GM18511 (cell line): ENCODE measurements around the gene WWOX.

Experiments
- ATAC-seq: cut with Tn5 transposase; IDR thresholded peaks from one replicate; pipeline ENCODE4 v1.9.1; 2021; ENCODE audit warnings: mild to moderate bottlenecking, moderate library complexity; ENCODE audit not compliant: unreplicated experiment

The WWOX gene

GRCh38 chr16:78773291-78773702, 673.8 kb downstream of the WWOX start:
- ATAC-seq: no peak

GRCh38 chr16:78773706-78774105, 674.3 kb downstream of the WWOX start:
- no peak for ATAC-seq

DNA sequence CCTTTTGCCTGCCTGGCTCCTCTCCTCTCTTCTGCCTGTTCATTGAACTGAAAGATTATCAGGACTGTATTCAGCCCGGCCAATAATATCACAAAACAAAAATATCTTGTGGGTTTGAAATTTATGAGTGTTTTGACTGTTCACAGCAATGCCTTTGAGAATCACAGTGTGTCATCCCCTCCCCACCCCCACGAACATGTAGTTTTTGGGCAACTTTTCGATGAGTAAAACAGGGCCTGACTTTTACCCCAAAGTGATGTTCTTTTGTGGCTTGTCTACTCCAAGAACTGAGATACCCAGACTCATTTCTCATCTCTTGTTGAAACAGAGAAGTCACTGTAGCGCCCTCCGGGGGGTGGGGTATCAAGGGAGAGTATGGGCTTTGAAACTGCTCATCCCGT, 675.7 kb downstream of the WWOX start:
- no peak for ATAC-seq

GRCh38 chr16:78778101-78779004, 678.9 kb downstream of the WWOX start:
- ATAC-seq: peak; percentile 84

GRCh38 chr16:78780808-78781207, 681.4 kb downstream of the WWOX start:
- ATAC-seq: no peak

DNA sequence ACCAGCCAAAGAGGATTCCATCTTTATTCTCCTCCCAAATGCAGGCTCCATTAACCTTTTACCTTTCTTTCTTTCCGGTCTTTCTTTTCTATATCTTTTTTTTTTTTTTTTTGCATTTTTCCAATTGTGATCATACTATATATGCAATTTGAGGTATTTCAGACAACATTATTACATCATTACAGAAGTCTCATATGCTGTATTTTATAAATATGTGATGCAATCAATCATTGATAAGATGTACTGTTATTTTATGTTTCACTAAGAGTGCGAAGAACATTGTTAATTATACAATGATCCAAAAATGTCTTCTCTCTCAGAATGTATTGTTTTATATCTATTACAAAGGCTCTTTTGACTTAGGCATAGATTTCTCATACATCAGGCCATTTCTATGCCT, 683.1 kb downstream of the WWOX start:
- no peak for ATAC-seq

DNA sequence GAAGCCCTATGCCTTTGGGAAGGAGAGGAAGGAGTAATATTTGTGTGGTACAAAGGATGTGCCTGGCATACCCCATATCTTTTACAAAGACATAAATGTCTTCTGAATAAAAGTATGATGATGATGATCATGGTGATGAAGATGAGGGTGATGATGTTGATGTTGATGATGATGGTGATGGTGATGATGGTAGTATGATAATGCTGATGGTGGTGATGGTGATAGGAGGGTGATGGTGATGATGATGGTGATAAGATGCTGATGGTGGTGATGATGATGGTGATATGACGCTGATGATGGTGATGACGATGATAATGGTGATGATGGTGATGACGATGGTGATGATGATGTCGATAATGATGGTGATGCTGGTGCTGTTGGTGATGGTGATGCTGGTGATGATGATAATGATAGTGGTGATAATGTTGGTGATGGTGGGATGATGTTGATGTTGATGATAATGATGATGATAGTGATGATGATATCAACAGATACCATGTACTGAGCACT, 684.2 kb downstream of the WWOX start:
- no peak for ATAC-seq

DNA sequence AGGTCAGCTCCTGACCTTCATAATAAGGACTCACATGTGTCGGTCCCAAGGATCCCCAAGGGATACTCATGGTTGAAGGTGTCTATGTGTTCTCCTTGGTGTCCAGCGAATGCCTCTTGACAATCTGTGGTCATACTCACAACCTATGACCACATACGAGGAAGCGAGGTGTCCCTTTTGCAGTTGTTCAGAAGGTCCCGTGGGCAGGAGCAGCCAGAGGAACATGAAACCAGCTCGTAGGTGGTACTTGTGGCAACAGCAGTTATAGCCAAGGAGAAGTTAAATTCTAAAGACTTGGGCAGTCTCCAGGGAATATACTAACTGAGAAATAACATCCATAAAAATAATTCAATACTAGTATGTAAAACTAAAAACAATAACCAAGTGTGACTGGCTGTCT, 685.3 kb downstream of the WWOX start:
- no peak for ATAC-seq

- ATAC-seq: no peak
These were observed 685.8 kb downstream of the WWOX start for GRCh38 chr16:78785218-78785617.

DNA sequence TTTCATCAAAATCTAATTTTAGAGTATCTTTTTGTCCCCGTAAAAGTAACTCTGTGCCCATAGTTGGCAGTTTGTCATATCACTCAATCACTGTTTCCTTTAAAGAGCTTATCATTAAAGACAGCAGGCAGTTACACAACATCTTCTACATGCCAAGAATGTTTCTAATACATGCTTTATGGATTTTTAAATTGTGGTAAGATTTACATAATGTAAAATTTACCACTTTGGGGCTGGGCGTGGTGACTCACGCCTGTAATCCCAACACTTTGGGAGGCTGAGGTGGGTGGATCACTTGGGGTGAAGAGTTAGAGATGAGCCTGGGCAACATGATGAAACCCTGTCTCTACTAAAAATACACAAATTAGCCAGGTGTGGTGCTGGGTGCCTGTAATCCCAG, 687.2 kb downstream of the WWOX start:
- no peak for ATAC-seq

- no peak for ATAC-seq
These were observed 688.8 kb downstream of the WWOX start for GRCh38 chr16:78788276-78788675.

- no peak for ATAC-seq
These were observed 689.2 kb downstream of the WWOX start for GRCh38 chr16:78788696-78789095.

DNA sequence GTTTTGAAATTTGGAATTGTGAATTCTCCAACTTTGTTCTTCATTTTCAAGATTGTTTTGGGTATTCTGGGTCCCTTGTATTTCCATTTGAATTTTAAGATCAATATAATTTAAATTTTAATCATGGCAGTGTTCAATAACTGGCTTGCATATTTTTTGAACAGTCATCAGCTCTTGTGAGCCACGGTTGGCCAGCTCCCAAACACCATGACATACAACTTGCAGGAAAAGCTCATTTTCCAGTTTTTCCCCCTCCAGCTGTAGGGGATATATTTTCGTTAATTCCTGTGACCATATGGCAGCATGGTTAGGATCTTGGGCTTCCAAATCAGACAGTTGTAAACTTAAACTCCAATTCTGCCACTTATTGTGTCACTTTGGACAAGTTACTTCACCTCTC, 690.1 kb downstream of the WWOX start:
- no peak for ATAC-seq

GRCh38 chr16:78791011-78791410, 691.6 kb downstream of the WWOX start:
- no peak for ATAC-seq

- no peak for ATAC-seq
These were observed 692.5 kb downstream of the WWOX start for GRCh38 chr16:78791926-78792325.

DNA sequence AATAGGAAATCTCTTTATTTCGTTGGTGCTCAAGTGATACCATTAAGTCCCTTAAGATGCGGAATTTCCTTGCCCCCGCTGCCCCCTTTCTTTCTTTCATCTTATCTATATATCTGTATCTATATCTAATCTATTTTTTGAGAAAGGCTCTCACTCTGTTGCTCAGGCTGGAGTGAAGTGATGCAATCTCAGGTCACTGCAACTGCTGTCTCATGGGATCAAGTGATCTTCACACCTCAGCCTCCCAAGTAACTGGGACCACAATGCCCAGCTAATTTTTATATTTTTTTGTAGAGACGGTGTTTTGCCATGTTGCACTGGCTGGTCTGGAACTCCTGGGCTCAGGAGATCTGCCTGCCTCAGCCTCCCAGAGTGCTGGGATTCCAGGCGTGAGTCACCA, 693.5 kb downstream of the WWOX start:
- ATAC-seq: no peak

GRCh38 chr16:78794581-78795250, 695.3 kb downstream of the WWOX start:
- ATAC-seq: no peak

DNA sequence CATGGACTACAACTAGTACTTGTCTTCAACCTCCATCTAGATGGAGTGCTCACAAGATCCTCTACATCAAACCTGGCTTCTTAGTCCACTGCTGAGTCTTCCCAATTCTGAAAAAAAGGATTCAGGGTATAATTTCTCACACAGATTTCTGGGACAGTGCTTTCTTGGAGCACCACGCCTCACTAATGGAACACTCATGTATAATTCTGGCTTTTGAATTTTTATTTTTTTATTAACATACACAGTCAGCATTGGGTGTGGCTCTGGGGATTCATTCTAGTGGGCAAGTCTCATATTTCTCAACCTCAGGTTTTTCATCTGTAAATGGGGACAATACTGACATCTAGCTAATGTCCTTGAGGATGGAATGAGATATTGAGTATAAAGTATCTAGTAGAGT, 696.0 kb downstream of the WWOX start:
- ATAC-seq: no peak

- ATAC-seq: no peak
These were observed 696.9 kb downstream of the WWOX start for GRCh38 chr16:78796221-78796866.

GRCh38 chr16:78799429-78799828, 700.0 kb downstream of the WWOX start:
- no peak for ATAC-seq

DNA sequence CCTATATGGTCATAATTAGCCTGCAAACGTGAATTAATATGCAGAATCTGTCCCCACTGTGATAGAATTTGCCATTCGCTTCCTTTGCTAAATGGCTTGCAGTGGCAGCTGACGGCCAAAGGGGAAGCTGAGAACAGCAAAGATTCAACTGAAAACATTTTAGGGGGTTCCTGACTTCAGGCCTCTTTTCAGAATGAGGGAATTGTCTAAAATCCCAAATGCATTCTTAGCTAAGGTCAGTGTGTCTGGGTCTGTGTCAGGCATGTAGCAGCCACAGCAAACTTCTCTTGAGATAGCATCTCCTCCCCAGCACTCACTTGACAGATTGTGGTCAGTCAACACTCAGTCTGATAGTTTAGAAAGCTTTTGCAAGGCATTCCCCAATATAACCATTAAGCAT, 701.1 kb downstream of the WWOX start:
- ATAC-seq: no peak
